Right forelimb (tissue), 1 donor: ENCODE data around the gene TMEM179B.

ENCODE experiments used
- DNase-seq: peaks from one replicate; pipeline ENCODE4 v3.0.0-alpha.2; 2018

The TMEM179B gene

GRCh38 chr11:62839050-62839945, 52.1 kb downstream of the TMEM179B start, which contains the start of gene WDR74:
TSS of gene WDR74 (minus strand) at chr11:62839590. CDS start at chr11:62839570, 20 bp downstream.
- DNase-seq, result peak; percentile 96
